CD14-positive monocyte (primary cell): ENCODE data around the gene DAGLA. TPM values are rescaled to one million over a fixed set of nuclear protein-coding genes. Genes with fewer than 3 reads are reported as not detected.

Source experiments
- DNase-seq, 3 donors: peaks; one replicate each; pipeline ENCODE4 v3.0.0-alpha.2; 2011 to 2022
- H2AFZ ChIP-seq: 2 replicates; pipeline ENCODE4 v1.6.0; 2012; ENCODE audit warnings: mild to moderate bottlenecking, low read depth, low read length, inconsistent platforms; ENCODE audit not compliant: insufficient read depth, poor library complexity, severe bottlenecking
- H3K27ac ChIP-seq, 2 donors: 1 replicate in 1 of 2; 2 replicates in 1 of 2; pipeline ENCODE4 v1.5.1; 2012 to 2013; ENCODE audit warnings: low read length in 2 of 2, control low read depth in 1 of 2, inconsistent platforms in 1 of 2, low read depth in 1 of 2, mild to moderate bottlenecking in 1 of 2
- H3K27me3 ChIP-seq, 2 donors: one replicate each; pipeline versions ENCODE4 v1.6.0 to v1.6.1; 2011 to 2013; ENCODE audit warnings: low read length in 2 of 2; ENCODE audit not compliant: control insufficient read depth in 2 of 2, insufficient read depth in 2 of 2
- H3K36me3 ChIP-seq, 2 donors: replicated peaks in 1 of 2; 1 replicate in 1 of 2; 2 replicates in 1 of 2; pipeline versions ENCODE4 v1.5.1 to v1.6.1; 2012 to 2013; ENCODE audit warnings: low read length in 2 of 2, control low read depth in 1 of 2, inconsistent platforms in 1 of 2, mild to moderate bottlenecking in 1 of 2; ENCODE audit not compliant: insufficient read depth in 2 of 2, control insufficient read depth in 1 of 2
- H3K4me1 ChIP-seq, 2 donors: 1 replicate in 1 of 2; 2 replicates in 1 of 2; pipeline versions ENCODE4 v1.5.1 to v1.6.1; 2012 to 2013; ENCODE audit warnings: low read length in 2 of 2, control low read depth in 1 of 2, inconsistent platforms in 1 of 2, mild to moderate bottlenecking in 1 of 2, moderate library complexity in 1 of 2; ENCODE audit not compliant: insufficient read depth in 2 of 2, control insufficient read depth in 1 of 2
- H3K4me2 ChIP-seq: replicated peaks from 2 replicates; pipeline ENCODE3; 2012; ENCODE audit warnings: low read length, moderate library complexity, mild to moderate bottlenecking; ENCODE audit not compliant: poor library complexity, severe bottlenecking; ENCODE audit errors: extremely low read depth
- H3K4me3 ChIP-seq, 3 experiments: fragments of 200-600 bp in 1 of 3; sonication (generic) in 1 of 3; replicated peaks in 1 of 3; 1 replicate in 2 of 3; 2 replicates in 1 of 3; pipeline ENCODE4 v1.5.1; 2011 to 2013; ENCODE audit warnings: low read length in 3 of 3, mild to moderate bottlenecking in 3 of 3, control low read depth in 2 of 3, low read depth in 2 of 3, inconsistent platforms in 1 of 3, moderate library complexity in 1 of 3
- H3K79me2 ChIP-seq: 2 replicates; pipeline ENCODE4 v1.6.0; 2012; ENCODE audit warnings: mild to moderate bottlenecking, control low read depth, inconsistent platforms, low read length, moderate library complexity; ENCODE audit not compliant: insufficient read depth
- H3K9ac ChIP-seq: 2 replicates; pipeline ENCODE4 v1.6.0; 2017; ENCODE audit warnings: low read length, mild to moderate bottlenecking; ENCODE audit not compliant: insufficient read depth, poor library complexity, severe bottlenecking
- H3K9me3 ChIP-seq, 2 donors: replicated peaks in 1 of 2; 1 replicate in 1 of 2; 2 replicates in 1 of 2; pipeline versions ENCODE4 v1.5.1 to v1.6.1; 2012 to 2013; ENCODE audit warnings: low read length in 2 of 2, control low read depth in 1 of 2; ENCODE audit not compliant: control insufficient read depth in 1 of 2, insufficient read depth in 1 of 2
- H4K20me1 ChIP-seq: 2 replicates; pipeline ENCODE4 v1.6.0; 2012; ENCODE audit warnings: mild to moderate bottlenecking, low read length, control low read depth, moderate library complexity; ENCODE audit not compliant: insufficient read depth
- H3K27ac Mint-ChIP-seq, 7 donors: one replicate each; pipeline ENCODE4 v1.8.0; 2020; ENCODE audit warnings: mild to moderate bottlenecking in 7 of 7, mixed read lengths in 7 of 7, moderate library complexity in 6 of 7, inconsistent platforms in 2 of 7
- H3K27me3 Mint-ChIP-seq, 3 donors: one replicate each; pipeline ENCODE4 v1.8.0; 2021 to 2022; ENCODE audit warnings: low read depth in 3 of 3, mild to moderate bottlenecking in 3 of 3, mixed read lengths in 3 of 3, moderate library complexity in 3 of 3, inconsistent platforms in 1 of 3
- H3K36me3 Mint-ChIP-seq, 2 donors: one replicate each; pipeline ENCODE4 v1.8.0; 2020; ENCODE audit warnings: mixed read lengths in 2 of 2, inconsistent platforms in 1 of 2, mild to moderate bottlenecking in 1 of 2
- H3K4me1 Mint-ChIP-seq: one replicate; pipeline ENCODE4 v1.8.0; 2020; ENCODE audit warnings: mild to moderate bottlenecking, mixed read lengths
- H3K4me3 Mint-ChIP-seq, 2 donors: one replicate each; pipeline ENCODE4 v1.8.0; 2020; ENCODE audit warnings: mild to moderate bottlenecking in 2 of 2, mixed read lengths in 2 of 2, moderate library complexity in 1 of 2
- H3K9me3 Mint-ChIP-seq, 7 donors: one replicate each; pipeline ENCODE4 v1.8.0; 2020 to 2022; ENCODE audit warnings: mixed read lengths in 7 of 7, mild to moderate bottlenecking in 6 of 7, moderate library complexity in 6 of 7, inconsistent platforms in 2 of 7
- WGBS: methylation state at CpG from one replicate; pipeline ENCODE4 v1.1.5; 2013; ENCODE audit warnings: missing lambda C conversion rate; ENCODE audit not compliant: insufficient coverage; 5-methylcytosine and 5-hydroxymethylcytosine counted together
- intact Hi-C, 2 donors: fragments of 100-400 bp; cut with micrococcal nuclease; formaldehyde crosslinking; loops; one replicate each; pipeline versions ENCODE4 v1.15.0 to v1.15.1; 2023
- polyA plus RNA-seq, 3 donors: library from polyadenylated mRNA; depleted of rRNA in 1 of 3; unstranded in 2 of 3; stranded (reverse) in 1 of 3; fragments of 300-500 nt in 2 of 3; fragments of >200 nt in 1 of 3; fragmentation: Illumina TruSeq in 2 of 3; gene quantifications; 1 replicate in 2 of 3; 2 replicates in 1 of 3; pipeline ENCODE4 v1.2.3, GENCODE V29; 2012 to 2021
- TF ChIP-seq, protein P1 (sequence below): fragments of 200-600 bp; IDR thresholded peaks from one replicate; pipeline ENCODE4 v1.8.0; 2022; ENCODE audit warnings: antibody characterized with exemption, mild to moderate bottlenecking

DAGLA gene
- polyA plus RNA-seq, 3 donors, result 0.16 to 6.7 (median 0.73) TPM

DNA sequence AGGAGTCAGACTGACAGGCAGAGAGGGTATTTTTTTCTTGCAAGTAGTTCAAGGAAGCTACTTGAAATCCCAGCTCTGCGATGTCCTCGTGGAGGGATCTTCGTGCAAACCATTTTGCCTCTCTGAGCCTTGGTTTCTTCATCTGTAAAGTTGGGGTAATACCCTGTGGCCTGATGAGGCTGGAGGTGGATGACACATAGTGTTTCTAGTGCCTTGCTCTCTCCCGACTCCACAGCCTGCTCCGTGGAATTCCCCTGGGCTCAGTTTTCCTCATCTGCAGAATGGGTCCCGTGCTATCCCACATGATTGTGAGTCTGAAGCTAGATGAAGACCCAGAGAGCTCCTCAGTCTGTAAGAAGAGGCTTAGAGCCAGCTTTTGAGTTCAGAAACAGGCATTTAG lies 32.7 kb downstream of the DAGLA start:
- Histone ChIP-seq H3K27ac (no peak overlapping the region), H3K4me3 (no peak overlapping the region), H3K9ac (no peak overlapping the region), H3K9me3 (no peaks in the 10 kb centered on the region), H3K4me1 (peaks cover 44 to 53% of the 10 kb centered on the region in 2 donors), H3K36me3 (no peaks in the 10 kb centered on the region), H3K4me2 (no peak overlapping the region), H3K79me2 (peaks cover 4% of the 10 kb centered on the region), H4K20me1 (no peaks in the 10 kb centered on the region), H2AFZ (no peak overlapping the region), H3K27me3 (no peaks in the 10 kb centered on the region)
- no peak for DNase-seq
- Mint-ChIP-seq H3K4me3 (no peak overlapping the region), H3K27me3 (peaks cover 0 to 6% (median 3%) of the 10 kb centered on the region in 3 donors), H3K4me1 (peaks cover 50% of the 10 kb centered on the region), H3K36me3 (peaks cover 0 to 2% of the 10 kb centered on the region in 2 donors), H3K9me3 (no peaks in the 10 kb centered on the region), H3K27ac (peak overlapping the region in 1 of 7 donors; percentile 54)
- intact Hi-C loops, result no loop called here
- 99% methylated on average over 6 of the region's 6 CpGs for WGBS
- TF ChIP-seq, protein P1, sequence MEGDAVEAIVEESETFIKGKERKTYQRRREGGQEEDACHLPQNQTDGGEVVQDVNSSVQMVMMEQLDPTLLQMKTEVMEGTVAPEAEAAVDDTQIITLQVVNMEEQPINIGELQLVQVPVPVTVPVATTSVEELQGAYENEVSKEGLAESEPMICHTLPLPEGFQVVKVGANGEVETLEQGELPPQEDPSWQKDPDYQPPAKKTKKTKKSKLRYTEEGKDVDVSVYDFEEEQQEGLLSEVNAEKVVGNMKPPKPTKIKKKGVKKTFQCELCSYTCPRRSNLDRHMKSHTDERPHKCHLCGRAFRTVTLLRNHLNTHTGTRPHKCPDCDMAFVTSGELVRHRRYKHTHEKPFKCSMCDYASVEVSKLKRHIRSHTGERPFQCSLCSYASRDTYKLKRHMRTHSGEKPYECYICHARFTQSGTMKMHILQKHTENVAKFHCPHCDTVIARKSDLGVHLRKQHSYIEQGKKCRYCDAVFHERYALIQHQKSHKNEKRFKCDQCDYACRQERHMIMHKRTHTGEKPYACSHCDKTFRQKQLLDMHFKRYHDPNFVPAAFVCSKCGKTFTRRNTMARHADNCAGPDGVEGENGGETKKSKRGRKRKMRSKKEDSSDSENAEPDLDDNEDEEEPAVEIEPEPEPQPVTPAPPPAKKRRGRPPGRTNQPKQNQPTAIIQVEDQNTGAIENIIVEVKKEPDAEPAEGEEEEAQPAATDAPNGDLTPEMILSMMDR, result no peak

DNA sequence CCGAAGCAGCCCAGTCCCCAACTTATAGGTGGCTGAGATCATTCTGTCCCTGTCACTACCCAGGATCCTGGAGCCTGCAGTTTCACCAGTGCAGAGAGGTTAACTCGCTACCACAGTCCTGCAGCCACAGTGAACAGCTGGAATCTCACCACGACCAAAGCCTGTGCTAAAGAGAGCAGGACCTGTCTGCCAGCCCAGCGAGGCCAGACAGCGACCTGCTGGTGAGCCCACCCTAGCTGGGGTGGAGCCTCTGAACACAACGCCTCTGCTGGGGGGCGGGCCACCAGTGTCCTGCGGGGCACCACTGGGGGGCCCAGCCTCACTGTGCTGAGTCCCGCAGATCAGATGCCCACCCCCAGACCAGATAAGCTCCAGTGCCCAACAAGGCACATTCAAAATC lies 33.3 kb downstream of the DAGLA start:
- H3K27ac Mint-ChIP-seq, result peak overlapping the region in 2 of 7 donors; percentile 56 to 87
- H3K4me3 Mint-ChIP-seq, result peak overlapping the region in 1 of 2 donors; percentile 42
- H3K27me3 Mint-ChIP-seq, result peaks cover 0 to 6% (median 3%) of the 10 kb centered on the region in 3 donors

More for the DNA sequence above, 33.3 kb downstream of the DAGLA start:
- no peaks in the 10 kb centered on the region for H3K36me3 ChIP-seq
- no peak overlapping the region for H3K4me3 ChIP-seq
- Mint-ChIP-seq H3K4me1 (peaks cover 53% of the 10 kb centered on the region), H3K9me3 (no peaks in the 10 kb centered on the region), H3K36me3 (peaks cover 0 to 2% of the 10 kb centered on the region in 2 donors)
- H3K27me3 ChIP-seq, result no peaks in the 10 kb centered on the region
- no peak overlapping the region for H3K9ac ChIP-seq
- no peaks in the 10 kb centered on the region for H3K9me3 ChIP-seq
- WGBS, result 88% methylated on average over 8 of the region's 9 CpGs
- no peak for DNase-seq
- peak overlapping the region; percentile 51 for H2AFZ ChIP-seq
- no peak overlapping the region for H3K4me2 ChIP-seq
- H3K79me2 ChIP-seq, result peaks cover 4% of the 10 kb centered on the region
- H3K27ac ChIP-seq, result no peak overlapping the region
- no peaks in the 10 kb centered on the region for H4K20me1 ChIP-seq
- TF ChIP-seq, protein P1, result no peak
- intact Hi-C loops, result no loop called here
- peaks cover 44 to 56% of the 10 kb centered on the region in 2 donors for H3K4me1 ChIP-seq
